Activated CD8-positive, alpha-beta memory T cell treated with anti-CD3 and anti-CD28 coated beads for 1 hour (primary cell): Measurements from ENCODE around the gene NUDT6.
A peak's percentile ranks its signal among the peaks of the same experiment; 100 is the strongest.
"Not testable (repeated sequence)": the region's sequence is repeated elsewhere in the genome, so short reads cannot be mapped to it uniquely, and the experiment has no call there.

Experiments used
- DNase-seq, 2 donors: peaks; one replicate each; pipeline ENCODE4 v3.0.0-alpha.2; 2020; ENCODE audit warnings: low read depth in 1 of 2; ENCODE audit errors: extremely low read depth in 1 of 2

NUDT6 gene

GRCh38 chr4:122921971-122922876 lies at the start of gene NUDT6:
Gene NUDT6 (minus strand): TSS chr4:122922597. CDS start chr4:122922572, 25 bp downstream.
- peak in 1 of 2 donors; percentile 10 for DNase-seq

GRCh38 chr4:122968227-122968812 lies 45.9 kb upstream of the NUDT6 start:
- no peak for DNase-seq

GRCh38 chr4:122967231-122967630 lies 44.8 kb upstream of the NUDT6 start:
- no peak for DNase-seq

- no peak for DNase-seq
Observed at GRCh38 chr4:122966201-122966600, 43.8 kb upstream of the NUDT6 start.

- no peak for DNase-seq
Observed at GRCh38 chr4:122963216-122963615, 40.8 kb upstream of the NUDT6 start.

- DNase-seq, result no peak
Observed at GRCh38 chr4:122960611-122961000, 38.2 kb upstream of the NUDT6 start.

- no peak for DNase-seq
Observed at GRCh38 chr4:122959981-122960610, 37.7 kb upstream of the NUDT6 start.

- DNase-seq, result no peak
Observed at GRCh38 chr4:122959441-122959840, 37.0 kb upstream of the NUDT6 start.

- no peak for DNase-seq
Observed at GRCh38 chr4:122958505-122958904, 36.1 kb upstream of the NUDT6 start.

GRCh38 chr4:122953924-122954323 lies 31.5 kb upstream of the NUDT6 start:
- DNase-seq, result no peak

GRCh38 chr4:122952028-122952427 lies 29.6 kb upstream of the NUDT6 start:
- no peak for DNase-seq

- no peak for DNase-seq
Observed at GRCh38 chr4:122948671-122949070, 26.3 kb upstream of the NUDT6 start.

- no peak for DNase-seq
Observed at GRCh38 chr4:122946142-122946541, 23.7 kb upstream of the NUDT6 start.

GRCh38 chr4:122945136-122945535 lies 22.7 kb upstream of the NUDT6 start:
- DNase-seq, result not testable (repeated sequence)

- DNase-seq, result no peak
Observed at GRCh38 chr4:122932763-122933162, 10.4 kb upstream of the NUDT6 start.

GRCh38 chr4:122930862-122931261 lies 8.5 kb upstream of the NUDT6 start:
- DNase-seq, result no peak

- no peak for DNase-seq
Observed at GRCh38 chr4:122928930-122929329, 6.5 kb upstream of the NUDT6 start.

- DNase-seq, result peak; percentile 65 to 68
Observed at GRCh38 chr4:122922877-122923511, 597 bp upstream of the NUDT6 start.

- no peak for DNase-seq
Observed at GRCh38 chr4:122921300-122921699, 1.1 kb downstream of the NUDT6 start.

- no peak for DNase-seq
Observed at GRCh38 chr4:122920473-122920872, 1.9 kb downstream of the NUDT6 start.

- no peak for DNase-seq
Observed at GRCh38 chr4:122917731-122918130, 4.7 kb downstream of the NUDT6 start.
